Right lobe of liver (tissue), 4 donors: ENCODE results near the gene APCDD1.

Experiments
- CTCF ChIP-seq, 4 donors: fragments of 200-600 bp in 3 of 4; fragments of 450-650 bp in 1 of 4; IDR thresholded peaks; one replicate each; pipeline versions ENCODE4 v1.5.1 to v1.8.0; 2016 to 2022; ENCODE audit warnings: antibody characterized with exemption in 4 of 4, mild to moderate bottlenecking in 2 of 4
- POLR2A ChIP-seq: fragments of 450-650 bp; IDR thresholded peaks from one replicate; pipeline ENCODE4 v1.6.1; 2017; ENCODE audit warnings: antibody characterized with exemption, mild to moderate bottlenecking
- donor health status: DM: no; HTN: no; CAD: no.
- donor health status: DM: no; HTN: no; CAD: no.
- donor health status: DM: no; HTN: yes; CAD: no.

GRCh38 chr18:10414293-10414842, 40.1 kb upstream of the APCDD1 start:
- TF ChIP-seq CTCF (IDR thresholded peaks at IDR 0.05) (no peak), POLR2A (no peak)
